ENCODE data around the gene ECM1. TPM values are rescaled to one million over a fixed set of nuclear protein-coding genes. Genes with fewer than 3 reads are reported as not detected.

The ECM1 gene
- polyA plus RNA-seq, 3 donors from 2014 or later: not detected

- H3K4me1 Mint-ChIP-seq: peaks cover 55 to 56% of the 10 kb centered on the region in 2 donors
- peak; percentile 78 to 81 (median 79) for DNase-seq
- peaks cover 4 to 12% (median 4%) of the 10 kb centered on the region in 3 donors for H3K27me3 Mint-ChIP-seq (ENCODE audit: low read depth in 3 of 3)
- peak overlapping the region; percentile 93 to 99 (median 98) for H3K27ac Mint-ChIP-seq
- no peaks in the 10 kb centered on the region for H3K9me3 Mint-ChIP-seq
- peak overlapping the region; percentile 90 to 95 (median 91) for H3K4me3 Mint-ChIP-seq
- H3K36me3 Mint-ChIP-seq: no peaks in the 10 kb centered on the region
Measured at GRCh38 chr1:150560576-150561253, 52.8 kb downstream of the ECM1 start.

- no peaks in the 10 kb centered on the region for H3K9me3 Mint-ChIP-seq
- peaks cover 4 to 13% (median 6%) of the 10 kb centered on the region in 3 donors for H3K27me3 Mint-ChIP-seq (ENCODE audit: low read depth in 3 of 3)
- peak; percentile 61 to 66 (median 65) for DNase-seq
- peak overlapping the region; percentile 90 to 95 (median 91) for H3K4me3 Mint-ChIP-seq
- H3K27ac Mint-ChIP-seq: peak overlapping the region; percentile 93 to 99 (median 98)
- no peaks in the 10 kb centered on the region for H3K36me3 Mint-ChIP-seq
- H3K4me1 Mint-ChIP-seq: peaks cover 62 to 63% of the 10 kb centered on the region in 2 donors
Measured at GRCh38 chr1:150561254-150561973, 53.5 kb downstream of the ECM1 start.

GRCh38 chr1:150561974-150562445 lies 54.1 kb downstream of the ECM1 start:
- Mint-ChIP-seq H3K4me3 (peak overlapping the region; percentile 90 to 95 (median 91)), H3K27ac (peak overlapping the region; percentile 93 to 99 (median 98)), H3K27me3 (ENCODE audit: low read depth in 3 of 3) (peaks cover 4 to 13% (median 6%) of the 10 kb centered on the region in 3 donors), H3K4me1 (peaks cover 68 to 69% of the 10 kb centered on the region in 2 donors), H3K36me3 (no peaks in the 10 kb centered on the region), H3K9me3 (no peaks in the 10 kb centered on the region)
- DNase-seq: peak; percentile 59 to 65 (median 62)

- Mint-ChIP-seq H3K9me3 (no peaks in the 10 kb centered on the region), H3K4me1 (peaks cover 75 to 76% of the 10 kb centered on the region in 2 donors), H3K4me3 (peak overlapping the region; percentile 90 to 95 (median 91)), H3K27ac (peak overlapping the region; percentile 93 to 99 (median 98)), H3K27me3 (ENCODE audit: low read depth in 3 of 3) (peaks cover 9 to 18% (median 10%) of the 10 kb centered on the region in 3 donors), H3K36me3 (no peaks in the 10 kb centered on the region)
- peak; percentile 61 to 65 (median 61) for DNase-seq
Measured at GRCh38 chr1:150562446-150563339, 54.8 kb downstream of the ECM1 start.

Other genes with a start within 250 kb of the ECM1 start
- 10 to 100 TPM; 64.6 to 99.1 (median 82.1) TPM for gene APH1A, start 239.1 kb upstream of the ECM1 start, polyA plus RNA-seq
- 1 to 10 TPM; 1.9 to 6.9 (median 2.0) TPM for gene C1orf54, start 235.3 kb upstream of the ECM1 start, polyA plus RNA-seq
- gene CIART, start 225.6 kb upstream of the ECM1 start, polyA plus RNA-seq: not detected
- 10 to 100 TPM; 51.7 to 58.6 (median 53.4) TPM for gene MRPS21, start 214.2 kb upstream of the ECM1 start, polyA plus RNA-seq
- gene PRPF3, start 186.6 kb upstream of the ECM1 start, polyA plus RNA-seq: 10 to 100 TPM in 1 of 3 donors, 1 to 10 TPM in 2; 5.1 to 24.5 (median 9.3) TPM
- gene RPRD2, start 144.0 kb upstream of the ECM1 start, polyA plus RNA-seq: 10 to 100 TPM in 2 of 3 donors, 1 to 10 TPM in 1; 9.1 to 31.0 (median 13.2) TPM
- 10 to 100 TPM; 29.6 to 40.8 (median 31.9) TPM for gene TARS2, start 20.7 kb upstream of the ECM1 start, polyA plus RNA-seq
- not detected for gene FALEC, start 7.6 kb downstream of the ECM1 start, polyA plus RNA-seq
- gene ADAMTSL4, start 41.3 kb downstream of the ECM1 start, polyA plus RNA-seq: not detected
- 100 to 1,000 TPM in 1 of 3 donors, 10 to 100 TPM in 2; 44.2 to 113 (median 73.0) TPM for gene MCL1, start 71.5 kb downstream of the ECM1 start, polyA plus RNA-seq
- 10 to 100 TPM; 52.2 to 97.5 (median 82.3) TPM for gene ENSA, start 121.5 kb downstream of the ECM1 start, polyA plus RNA-seq
- 10 to 100 TPM in 2 of 3 donors, 1 to 10 TPM in 1; 8.9 to 27.1 (median 13.4) TPM for gene GOLPH3L, start 189.0 kb downstream of the ECM1 start, polyA plus RNA-seq
- gene HORMAD1, start 212.8 kb downstream of the ECM1 start, polyA plus RNA-seq: not detected

All from immature natural killer cell (primary cell).